Measurements from ENCODE around the gene ABITRAM.
"Not testable (repeated sequence)": the region's sequence is repeated elsewhere in the genome, so short reads cannot be mapped to it uniquely, and the experiment has no call there.

The ABITRAM gene, protein sequence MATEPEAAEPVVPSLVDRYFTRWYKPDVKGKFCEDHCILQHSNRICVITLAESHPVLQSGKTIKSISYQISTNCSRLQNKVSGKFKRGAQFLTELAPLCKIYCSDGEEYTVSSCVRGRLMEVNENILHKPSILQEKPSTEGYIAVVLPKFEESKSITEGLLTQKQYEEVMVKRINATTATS

DNA sequence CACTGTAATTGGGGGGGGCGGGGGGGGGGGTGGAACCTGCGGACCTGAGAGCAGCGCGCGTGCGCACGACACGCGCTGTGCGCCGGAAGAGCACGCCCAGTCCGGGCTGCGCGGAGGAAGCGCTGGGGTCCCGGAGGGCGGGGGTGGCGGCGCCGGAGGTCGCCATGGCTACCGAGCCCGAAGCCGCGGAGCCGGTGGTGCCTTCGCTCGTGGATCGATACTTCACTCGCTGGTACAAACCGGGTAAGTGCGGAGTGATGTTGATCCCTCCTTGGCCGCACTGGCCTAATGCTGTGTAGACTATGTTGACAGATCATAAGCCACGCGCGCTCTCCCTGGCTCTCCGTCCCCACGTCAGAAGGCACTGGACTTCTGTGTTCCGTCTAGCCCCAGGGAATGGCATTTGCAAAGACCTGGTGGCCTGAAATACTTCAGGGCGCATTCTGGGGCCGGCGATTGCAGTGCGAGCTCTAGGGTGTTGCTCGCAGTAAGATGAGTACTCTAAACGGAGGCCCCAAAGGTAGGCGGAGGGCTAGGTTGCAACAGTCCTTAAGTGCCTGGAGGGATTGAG, at the start of gene ABITRAM:
TSS of gene ABITRAM (plus strand) at position 78 of the 571 bp plus-strand sequence. CDS start at position 165, 87 bp downstream.
- DNase-seq = peak; percentile 73

DNA sequence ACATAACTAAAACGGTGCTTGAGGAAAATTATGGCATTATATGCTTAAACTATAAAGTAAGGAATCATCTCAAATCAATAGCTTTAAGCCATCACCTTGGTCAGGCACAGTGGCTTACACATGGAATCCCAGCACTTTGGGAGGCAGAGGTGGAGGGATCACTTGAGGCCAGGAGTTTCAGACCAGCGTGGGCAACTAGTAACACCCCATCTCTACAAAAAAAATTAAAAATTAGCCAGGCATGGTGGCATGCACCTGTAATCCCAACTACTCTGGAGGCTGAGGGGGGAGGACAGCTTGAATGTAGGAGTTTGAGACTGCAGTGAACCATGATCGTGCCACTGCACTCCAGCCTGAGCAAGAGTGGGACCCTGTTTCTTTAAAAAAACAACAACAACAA, 49.5 kb upstream of the ABITRAM start:
- DNase-seq = no peak

DNA sequence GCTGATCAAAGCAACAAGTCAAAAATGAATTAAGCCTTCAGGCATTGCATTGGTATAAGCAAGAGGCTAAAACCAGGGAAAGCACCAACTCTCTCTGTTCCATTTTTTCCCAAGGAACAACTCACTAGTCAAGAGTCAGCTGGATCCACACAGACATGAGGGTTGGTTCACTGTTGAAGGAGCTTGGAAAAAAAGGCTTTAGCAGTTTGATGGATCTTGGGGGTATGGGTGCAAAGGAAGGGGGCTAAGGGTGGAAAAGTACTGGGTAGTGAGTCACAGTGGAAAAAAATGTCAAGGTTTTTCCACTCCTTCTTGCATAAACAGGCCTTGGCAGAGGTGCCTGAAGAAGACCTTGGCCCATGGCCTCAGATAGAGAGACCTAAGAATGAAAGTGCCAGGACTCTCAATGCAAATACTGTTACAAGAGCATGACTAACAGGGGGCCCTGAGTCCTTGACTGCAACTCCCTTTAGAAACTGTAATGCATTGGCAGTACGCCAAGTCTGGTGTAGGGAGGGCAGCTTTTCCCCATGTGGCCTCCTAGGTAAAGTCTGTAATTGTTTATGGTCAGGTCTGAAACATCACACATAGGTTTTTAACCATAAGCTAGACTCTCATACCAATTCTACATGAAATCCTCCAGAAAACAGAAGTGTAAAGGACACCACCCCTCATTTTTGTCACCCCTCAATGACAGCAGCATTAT, 48.4 kb upstream of the ABITRAM start:
- DNase-seq = no peak

DNA sequence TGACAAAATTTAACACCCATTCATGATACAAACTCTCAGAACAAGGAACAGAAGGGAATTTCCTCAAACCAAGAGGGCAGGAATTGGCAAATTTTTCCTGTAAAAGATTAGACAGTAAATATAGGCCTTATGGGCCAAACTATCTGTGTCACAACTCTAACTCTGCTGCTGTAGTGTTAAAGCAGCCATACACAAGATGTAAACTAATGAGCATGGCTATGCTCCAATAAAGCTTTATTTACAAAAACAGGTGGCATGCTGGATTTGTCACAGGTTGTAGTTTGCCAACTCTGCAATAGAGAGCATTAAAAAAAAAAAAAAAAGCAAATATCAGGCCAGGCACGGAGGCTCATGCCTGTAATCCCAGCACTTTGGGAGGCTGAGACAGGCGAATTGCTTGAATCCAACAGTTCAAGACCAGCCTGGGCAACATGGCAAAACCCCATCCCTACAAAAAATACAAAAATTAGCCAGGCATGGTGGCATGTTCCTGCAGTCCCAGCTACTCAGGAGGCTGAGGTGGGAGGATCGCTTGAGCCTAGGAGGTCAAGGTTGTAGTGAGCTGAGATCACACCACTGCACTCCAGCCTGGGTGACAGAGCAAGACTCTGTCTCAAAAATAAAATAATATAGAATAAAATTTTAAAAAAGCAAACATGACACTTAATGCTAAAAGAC, 47.5 kb upstream of the ABITRAM start:
- not testable (repeated sequence) for DNase-seq

DNA sequence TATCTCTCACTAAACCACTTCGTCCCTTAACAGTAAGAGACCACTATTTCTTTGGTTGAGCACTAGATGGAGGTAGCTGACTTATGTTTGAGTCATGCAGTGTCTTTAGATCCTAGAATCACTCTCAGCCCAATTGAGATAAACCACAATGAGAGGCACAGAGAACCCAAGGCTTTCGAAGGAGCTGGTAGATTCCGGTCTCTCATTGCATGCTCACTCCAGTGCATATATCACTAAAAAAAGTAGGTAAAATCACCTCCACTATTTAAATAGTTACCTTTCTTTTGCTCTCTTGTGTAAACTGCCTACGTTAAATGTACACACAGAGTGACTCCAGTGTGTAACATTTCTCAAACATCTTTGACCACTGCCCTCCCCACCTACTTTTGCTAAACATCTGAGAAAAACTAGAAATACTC, 44.5 kb upstream of the ABITRAM start:
- DNase-seq = no peak

DNA sequence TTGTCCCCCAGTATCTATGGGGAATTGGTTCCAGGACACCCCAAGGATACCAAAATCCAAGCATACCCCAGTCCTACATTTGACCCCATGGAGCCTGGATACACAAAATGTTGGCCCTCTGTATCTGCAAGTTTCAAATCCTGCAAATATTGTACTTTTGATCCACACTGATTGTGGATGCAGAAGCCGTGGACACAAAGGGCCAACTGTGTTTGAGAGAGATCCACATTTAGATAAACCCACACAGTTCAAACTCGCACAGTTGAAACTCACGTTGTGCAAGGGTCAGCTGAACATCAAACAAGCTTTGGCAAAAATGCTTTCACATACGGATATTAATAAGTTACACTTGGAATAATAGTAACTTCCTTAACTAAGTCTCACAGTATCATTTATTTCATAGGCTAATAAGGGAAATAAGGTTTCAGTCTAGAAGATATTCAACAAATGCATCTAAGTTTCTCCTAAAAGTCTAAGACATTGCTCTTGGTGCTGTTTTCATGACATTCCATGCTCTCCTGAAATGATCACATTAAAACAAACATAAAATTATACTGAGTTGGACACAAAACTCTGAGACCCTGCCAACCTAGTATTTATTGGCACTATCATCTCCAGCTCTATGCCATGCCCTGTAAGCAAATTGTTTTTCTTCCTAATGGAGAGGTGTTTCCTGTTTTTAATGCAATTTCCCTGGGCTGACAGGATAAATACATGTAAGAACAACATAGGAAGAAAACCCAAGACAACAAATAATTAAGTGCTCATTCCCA, 39.8 kb upstream of the ABITRAM start:
- DNase-seq = no peak

DNA sequence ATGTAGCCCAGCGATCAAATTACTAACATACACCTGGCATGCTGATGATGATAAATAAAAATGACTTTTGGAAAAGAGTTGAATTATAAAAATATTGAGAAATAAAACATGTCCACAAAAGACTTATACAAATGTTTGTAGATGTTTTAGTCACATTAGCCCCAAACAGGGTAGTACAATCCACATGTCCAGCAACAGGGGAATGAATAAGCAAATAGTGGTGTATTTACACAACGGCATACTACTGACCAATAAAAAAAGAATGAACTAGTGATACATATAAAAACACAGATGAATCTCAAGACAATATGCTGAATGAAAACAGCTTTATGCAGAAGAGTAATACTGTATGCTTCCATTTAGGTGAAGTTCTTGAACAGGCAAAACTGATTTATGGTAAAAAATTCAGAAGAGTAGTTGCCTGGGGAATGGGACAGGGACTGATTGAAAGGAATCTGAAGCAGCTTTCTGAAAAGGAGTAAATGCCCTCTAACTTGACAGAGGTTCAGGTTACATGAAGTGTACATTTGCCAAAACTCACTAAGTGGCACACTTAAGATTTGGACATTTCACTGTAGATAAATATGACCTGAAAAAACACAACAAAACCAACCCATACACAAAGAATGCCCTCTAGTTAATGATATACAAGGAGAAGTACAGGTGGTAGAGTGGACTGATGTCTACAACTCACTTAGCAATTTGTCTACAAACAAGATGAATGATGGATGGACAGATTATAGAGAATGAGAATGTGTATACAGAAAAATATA, 36.7 kb upstream of the ABITRAM start:
- no peak for DNase-seq

DNA sequence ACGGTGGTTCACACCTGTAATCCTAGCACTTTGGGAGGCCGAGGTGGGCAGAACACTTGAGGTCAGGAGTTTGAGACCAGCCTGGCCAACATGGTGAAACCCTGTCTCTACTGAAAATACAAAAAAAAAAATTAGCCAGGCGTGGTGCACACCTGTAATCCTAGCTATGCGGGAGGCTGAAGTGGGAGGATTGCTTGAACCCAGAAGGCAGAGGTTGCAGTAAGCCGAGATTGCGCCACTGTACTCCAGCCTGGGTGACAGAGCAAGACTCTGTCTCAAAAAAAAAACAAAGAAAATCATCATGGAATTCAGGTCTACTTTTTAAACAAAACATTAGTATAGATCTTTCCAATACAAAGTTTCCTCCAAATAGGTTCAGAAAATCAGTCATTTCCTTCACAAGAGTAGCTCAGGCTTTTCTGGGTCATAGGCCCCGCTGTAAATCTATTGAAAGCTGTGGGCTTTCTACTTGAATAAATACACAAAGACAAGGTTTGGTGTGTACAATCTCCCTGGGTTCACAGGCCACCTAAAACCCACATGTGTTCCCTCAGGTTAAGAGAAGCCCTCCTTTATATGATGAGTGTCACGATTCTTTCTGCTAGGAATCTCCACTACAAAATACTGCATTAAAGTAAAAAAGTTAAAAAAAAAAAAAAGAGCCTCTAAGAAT, 35.0 kb upstream of the ABITRAM start:
- DNase-seq = not testable (repeated sequence)

DNA sequence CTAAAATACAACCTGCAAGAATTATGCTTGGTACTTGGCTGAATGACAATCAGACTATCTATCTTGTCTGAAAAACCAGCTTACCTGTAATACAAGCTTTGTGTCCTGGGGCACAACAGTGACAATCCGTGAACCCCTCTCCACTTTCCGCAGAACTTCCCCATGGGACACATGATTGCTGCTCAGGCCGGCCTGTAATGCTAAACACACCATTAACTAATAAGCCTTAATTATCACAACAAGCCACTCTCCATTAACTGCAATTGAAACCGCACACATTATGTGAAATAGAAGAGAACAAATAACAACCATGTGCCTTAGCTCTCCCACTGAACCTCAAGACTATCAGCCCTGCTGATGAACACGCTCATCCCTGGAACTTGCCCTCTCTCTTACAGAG, 34.0 kb upstream of the ABITRAM start:
- no peak for DNase-seq

DNA sequence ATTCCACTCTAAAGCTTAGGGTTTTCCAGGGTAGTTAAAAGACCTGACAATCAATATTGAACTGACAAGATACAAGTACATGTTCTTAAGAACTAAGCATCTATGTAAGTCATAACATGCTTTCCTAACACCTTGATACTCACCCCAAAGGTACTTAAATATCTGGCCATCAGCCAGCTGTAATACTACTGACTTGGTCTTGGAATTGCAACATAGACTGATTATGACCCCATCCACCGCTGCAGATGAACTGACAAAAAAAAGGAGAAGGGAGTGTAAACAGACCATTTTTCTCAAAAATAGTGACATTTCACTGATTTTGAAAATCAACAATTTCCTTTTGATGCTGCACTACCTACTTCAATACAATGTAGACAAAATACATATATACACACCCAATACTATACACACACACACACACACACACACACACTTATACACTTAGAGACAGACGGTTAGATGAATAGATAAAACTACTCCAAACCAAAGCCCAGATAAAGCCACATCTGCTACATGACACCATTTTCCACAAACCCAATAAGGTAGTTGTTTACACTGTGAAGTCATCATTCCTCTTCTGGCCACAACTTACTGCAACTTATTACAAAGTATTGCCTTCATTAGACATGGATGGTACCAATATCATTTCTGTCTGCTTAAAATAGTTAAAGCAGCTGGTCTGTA, 30.6 kb upstream of the ABITRAM start:
- DNase-seq = no peak

DNA sequence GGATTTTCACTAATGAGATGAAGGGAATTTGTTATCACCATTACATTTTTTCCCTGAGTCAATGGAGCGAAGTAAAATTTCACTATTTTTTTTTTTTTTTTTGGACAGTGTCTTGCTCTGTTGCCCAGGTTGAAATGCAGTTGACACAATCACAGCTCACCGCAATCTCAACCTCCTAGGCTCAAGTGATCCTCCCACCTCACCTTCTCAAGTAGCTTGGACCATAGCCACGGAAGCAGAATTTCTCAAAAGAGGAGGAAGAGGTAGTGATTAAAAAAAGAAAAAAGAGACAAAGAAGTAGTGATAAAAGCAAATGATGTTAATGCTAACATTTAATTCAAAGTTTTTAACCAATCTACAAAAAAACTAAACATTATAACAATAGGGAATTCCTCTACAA, 30.0 kb upstream of the ABITRAM start:
- no peak for DNase-seq

DNA sequence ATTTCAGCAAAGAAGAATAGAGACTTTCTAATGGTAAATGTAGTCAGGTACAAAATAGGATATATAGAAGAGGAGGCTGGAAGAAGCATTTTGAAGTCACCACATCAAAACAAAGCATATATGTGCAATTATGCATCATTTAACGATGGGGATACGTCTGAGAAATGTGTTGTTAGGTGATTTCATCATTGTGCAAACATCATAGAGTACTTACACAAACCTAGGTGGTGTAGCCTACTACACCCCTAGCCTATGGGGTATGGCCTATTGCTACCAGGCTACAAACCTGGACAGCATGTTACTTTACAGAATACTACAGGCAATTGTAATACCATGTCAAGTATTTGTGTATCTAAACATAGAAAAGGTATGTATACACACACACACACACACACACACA, 28.7 kb upstream of the ABITRAM start:
- DNase-seq = no peak

DNA sequence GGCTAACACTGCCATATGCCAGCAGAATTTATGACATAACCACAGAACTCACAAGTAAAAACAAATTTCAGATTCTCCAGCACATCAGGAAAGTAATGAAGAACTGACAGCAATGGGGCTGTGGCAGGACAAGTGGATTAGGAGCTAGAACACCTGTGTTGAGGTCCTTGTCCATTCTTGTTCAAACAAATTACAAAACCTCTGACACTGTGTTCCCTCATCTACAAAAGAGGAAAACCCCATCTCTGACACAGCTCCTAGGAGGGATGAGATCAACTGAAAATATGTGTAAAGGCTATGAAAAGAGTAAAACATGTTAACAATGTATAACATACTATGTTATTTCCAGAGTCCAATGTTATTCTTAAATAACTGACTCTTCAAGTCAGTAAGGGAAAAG, 23.8 kb upstream of the ABITRAM start:
- no peak for DNase-seq

DNA sequence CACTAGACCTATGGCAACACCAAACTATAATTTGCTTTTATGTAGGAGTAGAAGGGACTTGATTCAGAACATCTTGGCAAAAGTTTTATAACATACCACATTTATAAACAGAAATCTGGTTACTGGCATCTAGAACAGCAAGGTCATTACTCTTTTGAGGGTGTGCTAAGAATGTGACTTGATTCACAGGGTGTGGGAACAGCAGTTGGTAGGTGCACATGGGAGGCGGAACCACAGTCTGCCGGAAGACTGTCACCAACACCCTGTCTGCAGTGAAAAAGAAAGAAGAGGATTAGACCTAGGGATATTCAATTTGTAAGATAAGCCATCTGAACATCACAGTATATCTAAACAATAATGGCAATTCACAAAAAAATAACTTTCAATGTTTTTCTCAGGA, 23.3 kb upstream of the ABITRAM start:
- DNase-seq = no peak

DNA sequence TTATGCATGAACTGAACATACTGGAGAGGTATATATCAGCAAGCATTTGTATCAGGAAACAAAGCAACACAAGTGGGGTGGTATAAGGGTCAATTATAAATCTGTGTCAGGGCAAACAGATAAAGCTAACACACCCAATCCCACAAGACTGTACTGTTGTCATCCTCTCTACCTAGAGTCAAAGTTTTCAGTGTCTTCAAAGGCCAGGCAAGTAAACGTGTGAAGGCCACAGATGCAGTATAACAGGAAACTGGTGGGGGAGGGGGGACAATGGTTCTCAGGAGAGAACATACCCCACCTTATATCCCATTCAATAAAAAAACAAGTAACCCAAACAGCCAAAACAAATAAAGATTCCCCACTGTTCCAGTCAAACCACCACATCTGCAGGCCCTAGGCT, 22.4 kb upstream of the ABITRAM start:
- DNase-seq = no peak

DNA sequence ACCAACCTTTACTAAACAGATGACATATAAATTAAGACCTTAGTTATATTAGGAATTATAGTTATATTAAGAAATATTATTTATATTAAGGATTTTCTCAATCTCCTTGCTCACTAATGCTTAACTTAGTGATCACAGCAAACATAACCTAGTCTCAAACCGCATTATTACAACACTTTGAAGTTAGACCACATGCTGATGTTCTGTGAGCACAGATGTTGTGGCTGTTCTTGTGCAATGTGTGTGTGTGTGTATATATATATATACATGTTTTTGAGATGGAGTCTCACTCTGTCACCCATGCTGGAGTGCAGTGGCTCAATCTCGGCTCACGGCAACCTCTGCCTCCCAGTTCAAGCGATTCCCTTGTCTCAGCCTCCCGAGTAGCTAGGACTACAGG, 20.8 kb upstream of the ABITRAM start:
- no peak for DNase-seq

DNA sequence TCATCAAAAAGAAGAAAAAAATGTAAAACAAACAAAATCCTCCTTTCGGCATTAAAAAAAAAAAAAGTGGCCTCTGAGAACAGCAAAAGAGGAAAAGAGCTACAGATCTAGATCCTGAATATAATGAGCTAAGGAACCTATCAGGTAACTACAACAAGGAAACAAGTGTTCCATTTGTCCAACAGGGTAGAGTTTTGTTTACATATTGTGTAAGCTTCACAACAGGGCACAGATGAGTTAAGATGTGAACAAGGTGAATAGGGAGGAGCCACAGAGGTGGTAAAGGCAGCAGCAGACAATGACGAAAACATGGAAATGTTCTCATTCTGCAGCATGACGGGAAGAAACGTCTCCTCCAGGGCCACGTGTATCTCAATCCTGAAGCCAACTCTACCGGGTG, 14.7 kb upstream of the ABITRAM start:
- no peak for DNase-seq

DNA sequence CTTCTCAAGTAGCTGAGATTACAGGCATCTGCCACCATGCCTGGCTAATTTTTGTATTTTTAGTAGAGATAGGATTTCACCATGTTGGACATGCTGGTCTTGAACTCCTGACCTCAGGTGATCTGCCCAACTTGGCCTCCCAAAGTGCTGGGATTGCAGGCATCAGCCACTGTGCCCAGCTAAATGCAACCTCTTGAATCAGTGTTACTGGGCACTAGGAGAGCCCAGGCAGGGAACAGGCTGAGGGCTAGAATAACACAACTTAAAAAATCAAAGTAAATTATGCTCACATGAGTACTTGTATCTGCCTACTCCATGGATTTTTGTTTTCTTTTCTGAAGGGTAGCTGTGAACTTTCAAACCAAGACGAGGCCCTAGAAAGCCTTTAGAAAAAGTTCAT, 13.8 kb upstream of the ABITRAM start:
- not testable (repeated sequence) for DNase-seq

DNA sequence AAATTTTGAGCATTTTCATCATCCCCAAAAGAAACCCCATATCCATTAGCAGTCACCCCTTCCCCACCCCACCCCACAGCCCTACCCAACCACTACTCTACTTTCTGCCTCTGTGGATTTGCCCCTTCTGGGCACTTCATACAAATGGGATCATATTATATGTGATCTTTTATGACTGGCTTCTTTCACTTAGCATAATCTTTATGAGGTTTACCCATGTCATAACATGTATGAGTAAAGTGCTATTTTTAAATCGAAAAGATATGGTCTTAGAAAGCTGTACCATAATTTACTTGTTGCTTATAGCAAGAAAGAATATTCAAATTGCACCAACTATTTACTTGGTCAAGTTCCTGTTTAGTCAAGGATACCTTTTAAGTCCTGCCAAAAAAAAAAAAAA, 13.0 kb upstream of the ABITRAM start:
- DNase-seq = no peak

DNA sequence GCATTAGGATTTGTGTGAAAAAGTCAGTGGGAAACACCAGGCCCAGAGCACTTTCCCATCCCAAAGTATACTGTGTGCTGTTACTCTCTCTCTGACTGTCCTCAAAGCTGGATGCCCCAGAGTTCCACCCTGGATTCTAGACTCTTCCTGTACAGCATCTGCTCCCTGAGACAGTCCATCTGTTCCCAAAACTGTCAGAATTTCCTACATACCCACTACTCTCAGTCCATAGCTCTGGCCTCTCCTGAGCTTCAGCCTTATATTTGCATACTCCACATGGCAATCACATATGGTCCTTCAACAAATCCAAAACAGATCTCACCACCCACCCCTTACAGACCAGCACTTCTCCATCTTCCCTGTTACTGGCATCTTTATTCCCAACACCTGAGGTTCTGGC, 9.7 kb upstream of the ABITRAM start:
- no peak for DNase-seq

DNA sequence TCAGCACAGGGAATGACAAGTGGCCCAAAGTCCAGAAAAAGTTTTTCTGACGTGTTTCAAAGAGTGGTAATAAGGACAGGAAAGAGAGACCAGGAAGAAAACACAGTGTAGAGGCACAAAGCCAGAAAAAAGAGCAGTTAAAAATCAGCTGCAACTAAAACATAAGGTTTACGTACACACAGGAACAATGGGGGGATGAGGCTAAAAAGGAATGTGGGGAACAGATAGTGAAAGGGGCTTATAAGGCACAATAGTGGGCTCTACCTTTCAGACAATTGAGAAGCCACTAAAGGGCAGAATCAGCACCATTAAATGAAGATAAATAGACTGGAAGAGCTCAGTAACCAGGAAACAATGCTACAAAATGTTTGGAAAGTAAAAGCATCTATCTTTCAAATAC, 5.8 kb upstream of the ABITRAM start:
- DNase-seq = no peak
